ENCODE data around the gene CEACAM3. TPM values are rescaled to one million over a fixed set of nuclear protein-coding genes. Genes with fewer than 3 reads are reported as not detected.
A peak's percentile ranks its signal among the peaks of the same experiment; 100 is the strongest.
"Not testable (repeated sequence)": the region's sequence is repeated elsewhere in the genome, so short reads cannot be mapped to it uniquely, and the experiment has no call there.

The CEACAM3 gene
- total RNA-seq, result not detected
- 0.29 TPM for polyA plus RNA-seq (2013, experiment 1 of 2)
- 0.52 TPM for polyA plus RNA-seq (2013, experiment 2 of 2)
- total RNA-seq, result 0 to 0.27 (median 0) reads per million in 172 experiments

GRCh38 chr19:41796362-41796761 is at the start of gene CEACAM3:
TSS of gene CEACAM3 (plus strand) at chr19:41796587. CDS start at chr19:41796678, 91 bp downstream.
- Histone ChIP-seq H3K27ac (ENCODE audit: low read depth in 1 of 2, low read length in 2 of 2) (no peak within 1 kb of the TSS), H3K36me3 (ENCODE audit: insufficient read depth, low read length) (no peaks in the 10 kb centered on the region), H3K4me1 (ENCODE audit: insufficient read depth, low read length) (no peaks in the 10 kb centered on the region), H3K4me3 (ENCODE audit: low read length) (no peak within 1 kb of the TSS), H3K27me3 (ENCODE audit: control insufficient read depth in 1 of 2, insufficient read depth in 2 of 2, low read length in 2 of 2) (peaks cover 17 to 19% of the 10 kb centered on the region in 2 experiments), H3K9me3 (ENCODE audit: control insufficient read depth in 1 of 2, insufficient read depth in 1 of 2, low read length in 2 of 2) (no peaks in the 10 kb centered on the region)
- intact Hi-C loops (cut with DNase I, micrococcal nuclease), result loop anchor here in 1 of 2 experiments (2.0 kb wide), 1 partner anchor 24 kb away; no protein-coding TSS in a partner anchor
- Mint-ChIP-seq H3K4me3 (no peak within 1 kb of the TSS), H3K36me3 (ENCODE audit: low read depth) (no peaks in the 10 kb centered on the region), H3K4me1 (ENCODE audit: low read depth) (no peaks in the 10 kb centered on the region), H3K27ac (no peak within 1 kb of the TSS), H3K27me3 (peaks cover 30% of the 10 kb centered on the region), H3K9me3 (no peaks in the 10 kb centered on the region)
- TF ChIP-seq CTCF (IDR thresholded peaks at IDR 0.05), result no peak
- ChIA-PET CTCF (no interaction called here), POLR2A (no interaction called here)
- no peak for ATAC-seq (ENCODE audit: poor library complexity)
- no peak for DNase-seq

GRCh38 chr19:41746593-41747227 is 49.7 kb upstream of the CEACAM3 start:
- H3K4me3 ChIP-seq (ENCODE audit: low read length), result no peak overlapping the region
- Mint-ChIP-seq H3K4me3 (no peak overlapping the region), H3K4me1 (ENCODE audit: low read depth) (peaks cover 6% of the 10 kb centered on the region), H3K27ac (no peak overlapping the region), H3K36me3 (ENCODE audit: low read depth) (no peaks in the 10 kb centered on the region), H3K27me3 (peaks cover 78% of the 10 kb centered on the region), H3K9me3 (no peaks in the 10 kb centered on the region)
- ChIA-PET POLR2A (no interaction called here), CTCF (interaction anchor here (0.6 to 1.3 kb wide), 3 partner anchors 10 to 150 kb away, joined by 3 to 4 read pairs (median 3); no protein-coding TSS in a partner anchor)
- TF ChIP-seq CTCF (IDR thresholded peaks at IDR 0.05), result peak; percentile 60
- no peaks in the 10 kb centered on the region for H3K9me3 ChIP-seq (ENCODE audit: control insufficient read depth in 1 of 2, insufficient read depth in 1 of 2, low read length in 2 of 2)
- intact Hi-C loops (cut with DNase I, micrococcal nuclease), result loop anchor here (1.0 kb wide), 2 partner anchors 39 to 40 kb away; no protein-coding TSS in a partner anchor
- no peak overlapping the region for H3K27ac ChIP-seq (ENCODE audit: low read depth in 1 of 2, low read length in 2 of 2)
- H3K4me1 ChIP-seq (ENCODE audit: insufficient read depth, low read length), result no peaks in the 10 kb centered on the region
- peak; percentile 91 for ATAC-seq (ENCODE audit: poor library complexity)
- peaks cover 22 to 32% of the 10 kb centered on the region in 2 experiments for H3K27me3 ChIP-seq (ENCODE audit: control insufficient read depth in 1 of 2, insufficient read depth in 2 of 2, low read length in 2 of 2)
- no peaks in the 10 kb centered on the region for H3K36me3 ChIP-seq (ENCODE audit: insufficient read depth, low read length)
- DNase-seq, result peak; percentile 12 to 71 (median 28)

GRCh38 chr19:41748012-41748411 is 48.4 kb upstream of the CEACAM3 start:
- peaks cover 22 to 32% of the 10 kb centered on the region in 2 experiments for H3K27me3 ChIP-seq (ENCODE audit: control insufficient read depth in 1 of 2, insufficient read depth in 2 of 2, low read length in 2 of 2)
- Mint-ChIP-seq H3K27me3 (peaks cover 76% of the 10 kb centered on the region), H3K4me1 (ENCODE audit: low read depth) (peaks cover 6% of the 10 kb centered on the region), H3K4me3 (no peak overlapping the region), H3K9me3 (no peaks in the 10 kb centered on the region), H3K27ac (no peak overlapping the region), H3K36me3 (ENCODE audit: low read depth) (no peaks in the 10 kb centered on the region)
- H3K4me3 ChIP-seq (ENCODE audit: low read length), result no peak overlapping the region
- no peaks in the 10 kb centered on the region for H3K36me3 ChIP-seq (ENCODE audit: insufficient read depth, low read length)
- DNase-seq, result no peak
- no peaks in the 10 kb centered on the region for H3K9me3 ChIP-seq (ENCODE audit: control insufficient read depth in 1 of 2, insufficient read depth in 1 of 2, low read length in 2 of 2)
- intact Hi-C loops (cut with DNase I, micrococcal nuclease), result no loop called here
- CTCF ChIA-PET, result no interaction called here
- ATAC-seq (ENCODE audit: poor library complexity), result no peak
- H3K4me1 ChIP-seq (ENCODE audit: insufficient read depth, low read length), result no peaks in the 10 kb centered on the region
- TF ChIP-seq CTCF (IDR thresholded peaks at IDR 0.05), result no peak
- POLR2A ChIA-PET, result no interaction called here
- no peak overlapping the region for H3K27ac ChIP-seq (ENCODE audit: low read depth in 1 of 2, low read length in 2 of 2)

GRCh38 chr19:41750248-41751134 is 45.9 kb upstream of the CEACAM3 start:
- CTCF ChIA-PET, result interaction anchor here (1.4 to 1.7 kb wide), 2 partner anchors 42 to 43 kb away, joined by 4 to 5 read pairs; no protein-coding TSS in a partner anchor
- H3K36me3 Mint-ChIP-seq (ENCODE audit: low read depth); H3K9me3 Mint-ChIP-seq; H3K4me3 ChIP-seq (ENCODE audit: low read length); intact Hi-C loops (cut with DNase I, micrococcal nuclease); H3K27ac ChIP-seq (ENCODE audit: low read depth in 1 of 2, low read length in 2 of 2); ATAC-seq (ENCODE audit: poor library complexity); H3K9me3 ChIP-seq (ENCODE audit: control insufficient read depth in 1 of 2, insufficient read depth in 1 of 2, low read length in 2 of 2); H3K27ac Mint-ChIP-seq; H3K4me3 Mint-ChIP-seq; DNase-seq; H3K4me1 ChIP-seq (ENCODE audit: insufficient read depth, low read length); POLR2A ChIA-PET; H3K36me3 ChIP-seq (ENCODE audit: insufficient read depth, low read length): not testable (repeated sequence)
- Mint-ChIP-seq H3K4me1 (ENCODE audit: low read depth) (peaks cover 11% of the 10 kb centered on the region), H3K27me3 (peaks cover 66% of the 10 kb centered on the region)
- peaks cover 16 to 30% of the 10 kb centered on the region in 2 experiments for H3K27me3 ChIP-seq (ENCODE audit: control insufficient read depth in 1 of 2, insufficient read depth in 2 of 2, low read length in 2 of 2)
